ENCODE measurements around the gene MED26. TPM values are rescaled to one million over a fixed set of nuclear protein-coding genes. Genes with fewer than 3 reads are reported as not detected.

MED26 gene
- total and polyA plus RNA-seq, 10 of the 15 experiments (the other 5 are each of a cell fraction or from before 2014, with no cell fraction given): 1.1 to 21.4 (median 9.7) TPM

DNA sequence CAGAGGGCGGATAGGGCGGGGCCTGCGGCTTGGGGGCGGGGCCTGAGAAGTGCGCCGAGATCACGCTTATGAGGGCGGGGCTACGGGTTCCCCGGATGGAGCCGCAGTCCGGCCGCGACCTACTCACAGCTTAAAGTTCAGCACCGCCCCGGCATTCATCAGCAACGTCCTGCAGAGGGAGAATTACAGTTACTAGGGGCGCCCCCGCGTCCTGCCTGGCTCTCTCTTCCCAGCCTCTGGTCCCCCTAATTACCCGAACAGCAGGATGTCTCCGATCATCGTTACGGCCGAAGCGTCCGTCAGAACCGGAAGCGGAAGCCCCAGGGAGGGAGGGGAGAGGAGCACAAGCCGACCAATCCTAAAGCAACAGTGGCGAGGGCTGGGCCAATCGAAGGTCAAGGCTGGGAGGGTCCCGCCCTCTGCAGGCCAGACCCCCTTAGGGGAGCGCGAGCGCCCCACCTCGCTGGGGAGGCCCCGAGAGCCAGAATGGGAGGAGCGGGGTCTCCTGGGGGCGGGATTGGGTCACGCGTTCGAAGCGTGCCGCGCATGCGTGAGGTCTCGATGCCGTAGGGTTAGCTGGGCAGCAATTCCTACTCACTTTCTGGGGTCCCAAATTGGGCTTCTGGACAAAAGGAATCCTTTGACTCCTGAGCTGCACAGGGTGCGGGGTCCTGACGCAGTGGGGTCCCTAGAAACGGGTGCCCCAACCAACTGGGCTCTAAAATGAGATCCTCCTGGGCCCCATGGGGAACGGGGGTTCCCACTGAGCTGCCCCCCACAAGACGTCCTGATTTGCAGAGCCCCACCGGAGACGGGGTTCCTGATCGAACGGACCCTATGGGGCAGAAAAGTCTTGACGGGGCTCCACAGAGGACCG, 32.1 kb upstream of the MED26 start, which contains the start of gene SMIM7:
Gene SMIM7, minus strand, starts transcription at position 313 of the 877 bp plus-strand sequence. Its CDS starts 34 bp downstream, at position 279.
- WGBS (ENCODE audit: insufficient coverage, insufficient replicate concordance, low lambda C conversion rate, missing lambda C conversion rate): 3% methylated on average over 60 of the region's 60 CpGs
- in situ Hi-C loops (cut with MboI): no loop called here
- DNase-seq (ENCODE audit: low read depth, low spot score) (peak; percentile 98), ATAC-seq (peak; percentile 97), FAIRE-seq (peak; percentile 99)
- H3K27me3 ChIP-seq (replicated peaks in 1 of 2; ENCODE audit: control insufficient read depth in 2 of 2, insufficient read depth in 2 of 2, low read length in 1 of 2): no peaks in the 10 kb centered on the region
- ChIA-PET POLR2A (interaction anchor here (0.6 to 4.9 kb wide), 13 partner anchors 16 to 417 kb away, joined by 3 to 64 read pairs (median 4); partner anchors contain the start of genes C19orf44, CALR3, MED26 and SLC35E1), CTCF (interaction anchor here (0.7 to 1.3 kb wide), 4 partner anchors 55 to 215 kb away, joined by 3 to 4 read pairs (median 4); no protein-coding TSS in a partner anchor), RAD21 (ENCODE audit: unreplicated experiment) (interaction anchor here (0.9 to 3.3 kb wide), 5 partner anchors 36 to 87 kb away, joined by 4 to 22 read pairs (median 7); partner anchors contain the start of gene SLC35E1), SMC1A (ENCODE audit: uncharacterized antibody, unreplicated experiment) (interaction anchor here (0.8 to 3.9 kb wide), 5 partner anchors 12 to 414 kb away, joined by 3 to 21 read pairs (median 3); no protein-coding TSS in a partner anchor)
- peak within 1 kb of the TSS; percentile 97 for H2AFZ ChIP-seq (ENCODE audit: control insufficient read depth, low read depth, low read length)
- peak within 1 kb of the TSS; percentile 99 for H3K4me2 ChIP-seq (ENCODE audit: control insufficient read depth, insufficient read depth)
- H3K9me3 ChIP-seq (replicated peaks; ENCODE audit: control insufficient read depth, insufficient read depth, low read length): no peaks in the 10 kb centered on the region
- H3K9ac ChIP-seq (ENCODE audit: control insufficient read depth, insufficient read depth, low read length): peak within 1 kb of the TSS; percentile 87
- H3K27ac ChIP-seq (ENCODE audit: control insufficient read depth, insufficient read depth): peak within 1 kb of the TSS; percentile 94
- H3K79me2 ChIP-seq (ENCODE audit: control insufficient read depth, insufficient read depth, low read length): peaks cover 62% of the 10 kb centered on the region
- BruUV-seq (replicated peaks): no TSS peak
- H4K20me1 ChIP-seq (ENCODE audit: control insufficient read depth, insufficient read depth): peaks cover 13% of the 10 kb centered on the region
- intact Hi-C loops (cut with micrococcal nuclease; ENCODE audit: unreplicated experiment): loop anchor here (2.0 to 5.0 kb wide), 2 partner anchors 33 to 73 kb away; partner anchors contain the start of gene MED26
- peaks cover 4 to 27% of the 10 kb centered on the region in 2 experiments for H3K36me3 ChIP-seq (ENCODE audit: control insufficient read depth in 2 of 2, insufficient read depth in 2 of 2, low read length in 1 of 2)
- H3K4me3 ChIP-seq: peak within 1 kb of the TSS; percentile 99
- H3K4me1 ChIP-seq (ENCODE audit: control insufficient read depth, insufficient read depth, low read length): peaks cover 18% of the 10 kb centered on the region
- TF ChIP-seq NBN (IDR thresholded peaks at IDR 0.05) (peak; percentile 72; the same call in 1 of the 2 replicates), KAT2A (conservative IDR thresholded peaks at IDR 0.05; ENCODE audit: control insufficient read depth, low read depth, low read length) (no peak), KDM1A (IDR thresholded peaks at IDR 0.05; ENCODE audit: borderline replicate concordance) (no peak), POLR2A (IDR thresholded peaks at IDR 0.05; ENCODE audit: low read depth, low read length) (peak; percentile 91), SMAD5 (IDR thresholded peaks at IDR 0.05; ENCODE audit: low read depth) (peak; percentile 83; the same call in 1 of the 2 replicates), HCFC1 (IDR thresholded peaks at IDR 0.05; ENCODE audit: low read length) (peak; percentile 59), GATAD2B (conservative IDR thresholded peaks at IDR 0.05; ENCODE audit: low read depth) (no peak; the same call in 1 of the 2 replicates), CBX3 (IDR thresholded peaks at IDR 0.05; ENCODE audit: borderline replicate concordance, low read depth) (no peak), FOS (IDR thresholded peaks at IDR 0.05; ENCODE audit: borderline replicate concordance, extremely low read depth, insufficient read length) (peak; percentile 79), TARDBP (IDR thresholded peaks at IDR 0.05; ENCODE audit: borderline replicate concordance) (no peak), BCLAF1 (IDR thresholded peaks at IDR 0.05) (no peak), MYC (IDR thresholded peaks at IDR 0.05; ENCODE audit: insufficient read depth, insufficient read length, insufficient replicate concordance, low read length, severe bottlenecking) (no peak), ZNF217 (IDR thresholded peaks at IDR 0.05) (no peak), CEBPZ (IDR thresholded peaks at IDR 0.05; ENCODE audit: low read depth, low read length) (peak; percentile 80), SMC3 (IDR thresholded peaks at IDR 0.05; ENCODE audit: borderline replicate concordance, low read length) (no peak), EED (IDR thresholded peaks at IDR 0.05; ENCODE audit: low read depth) (no peak)

Data from GM12878 (cell line).